Esophagus squamous epithelium (tissue), 5 donors: Measurements from ENCODE around the gene PTK6. TPM values are rescaled to one million over a fixed set of nuclear protein-coding genes. Genes with fewer than 3 reads are reported as not detected.
"Not testable (repeated sequence)": the region's sequence is repeated elsewhere in the genome, so short reads cannot be mapped to it uniquely, and the experiment has no call there.

Experiments
- DNase-seq: peaks from one replicate; lab custom pipeline; 2025; lab: John Stamatoyannopoulos, UW
- H3K27ac ChIP-seq, 4 donors: fragments of 200-600 bp; sonication (generic); one replicate each; pipeline ENCODE4 v1.5.1; 2016 to 2019; ENCODE audit warnings: mild to moderate bottlenecking in 1 of 4
- H3K27me3 ChIP-seq, 4 donors: fragments of 200-600 bp; sonication (generic); 1 replicate in 3 of 4; 2 replicates in 1 of 4; pipeline versions ENCODE4 v1.5.1 to v1.6.0; 2017 to 2021; ENCODE audit warnings: antibody characterized with exemption in 1 of 4
- H3K36me3 ChIP-seq, 3 donors: fragments of 200-600 bp; sonication (generic); one replicate each; pipeline ENCODE4 v1.5.1; 2016 to 2019
- H3K4me1 ChIP-seq, 3 donors: fragments of 200-600 bp; sonication (generic); one replicate each; pipeline ENCODE4 v1.5.1; 2017 to 2019
- H3K4me3 ChIP-seq, 4 donors: fragments of 200-600 bp; sonication (generic); 1 replicate in 3 of 4; 2 replicates in 1 of 4; pipeline ENCODE4 v1.5.1; 2016 to 2019; ENCODE audit warnings: mild to moderate bottlenecking in 2 of 4, moderate library complexity in 1 of 4
- H3K9me3 ChIP-seq, 3 donors: fragments of 200-600 bp; sonication (generic); one replicate each; pipeline ENCODE4 v1.5.1; 2016 to 2019
- CTCF ChIP-seq, 6 experiments: fragments of 450-650 bp in 4 of 6; fragments of 200-600 bp in 2 of 6; sonication (generic) in 2 of 6; IDR thresholded peaks; one replicate each; pipeline ENCODE4 v1.5.1; 2016 to 2019; ENCODE audit warnings: antibody characterized with exemption in 6 of 6, mild to moderate bottlenecking in 4 of 6, moderate library complexity in 4 of 6
- POLR2A ChIP-seq, 4 donors: fragments of 450-650 bp; IDR thresholded peaks; one replicate each; pipeline ENCODE4 v1.6.1; 2017; ENCODE audit warnings: antibody characterized with exemption in 4 of 4, mild to moderate bottlenecking in 4 of 4, moderate library complexity in 3 of 4
- WGBS, 2 donors: methylation state at CpG; one replicate each; pipeline ENCODE4 v1.1.5; 2018; 5-methylcytosine and 5-hydroxymethylcytosine counted together
- intact Hi-C: fragments of 100-400 bp; cut with DNase I; formaldehyde crosslinking; loops from one replicate; pipeline ENCODE4 v1.15.0; 2022
- total RNA-seq, 4 donors: library from RNA; depleted of rRNA; stranded (reverse); fragments of >200 nt; gene quantifications; one replicate each; pipeline ENCODE4 v1.1.0, GENCODE V29; 2016
- donor health status: DM: yes; HTN: yes; CAD: no.

Gene PTK6
- total RNA-seq, 4 donors from 2014 or later = 40.8 to 133 (median 49.7) TPM

GRCh38 chr20:63484651-63485403, 52.3 kb downstream of the PTK6 start:
- H3K27ac ChIP-seq = no peak overlapping the region
- intact Hi-C loops = no loop called here
- TF ChIP-seq CTCF (IDR thresholded peaks at IDR 0.05) = no peak
- no peak for TF ChIP-seq POLR2A (IDR thresholded peaks at IDR 0.05)
- peaks cover 0 to 5% (median 0%) of the 10 kb centered on the region in 3 donors for H3K4me1 ChIP-seq
- WGBS, 2 donors = 11 to 29% methylated on average over 2 to 3 of the region's 18 CpGs
- no peaks in the 10 kb centered on the region for H3K9me3 ChIP-seq
- H3K36me3 ChIP-seq = no peaks in the 10 kb centered on the region
- DNase-seq = no peak
- H3K27me3 ChIP-seq = peaks cover 0 to 100% (median 12%) of the 10 kb centered on the region in 4 donors
- no peak overlapping the region for H3K4me3 ChIP-seq

DNA sequence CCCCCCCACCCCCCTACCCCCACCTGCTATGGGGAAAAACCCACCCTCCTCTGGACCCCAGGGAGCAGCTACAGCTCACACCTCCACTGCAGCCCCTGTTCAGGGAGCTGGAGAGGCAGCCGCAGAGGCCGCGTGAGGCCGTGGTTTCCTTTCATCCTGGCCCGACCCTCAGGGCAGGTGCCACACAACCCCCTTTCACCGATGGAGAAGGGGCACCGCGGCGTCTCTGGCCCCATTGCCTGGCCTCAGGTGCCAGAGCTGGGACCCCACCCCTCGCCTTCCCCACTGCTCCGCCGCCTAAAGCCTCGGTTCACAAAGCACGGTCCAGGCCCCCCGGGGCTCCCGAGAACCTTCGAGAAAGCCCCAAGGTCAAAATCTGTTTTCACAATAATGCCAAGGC, 52.9 kb downstream of the PTK6 start:
- TF ChIP-seq POLR2A (IDR thresholded peaks at IDR 0.05) (no peak), CTCF (IDR thresholded peaks at IDR 0.05) (no peak)
- Histone ChIP-seq H3K9me3 (no peaks in the 10 kb centered on the region), H3K27ac (no peak overlapping the region), H3K4me3 (no peak overlapping the region), H3K27me3 (peaks cover 0 to 100% (median 12%) of the 10 kb centered on the region in 4 donors), H3K4me1 (peaks cover 0 to 5% (median 0%) of the 10 kb centered on the region in 3 donors), H3K36me3 (no peaks in the 10 kb centered on the region)
- WGBS, 2 donors = 43 to 57% methylated on average over 4 to 6 of the region's 17 CpGs
- intact Hi-C loops = no loop called here
- no peak for DNase-seq

DNA sequence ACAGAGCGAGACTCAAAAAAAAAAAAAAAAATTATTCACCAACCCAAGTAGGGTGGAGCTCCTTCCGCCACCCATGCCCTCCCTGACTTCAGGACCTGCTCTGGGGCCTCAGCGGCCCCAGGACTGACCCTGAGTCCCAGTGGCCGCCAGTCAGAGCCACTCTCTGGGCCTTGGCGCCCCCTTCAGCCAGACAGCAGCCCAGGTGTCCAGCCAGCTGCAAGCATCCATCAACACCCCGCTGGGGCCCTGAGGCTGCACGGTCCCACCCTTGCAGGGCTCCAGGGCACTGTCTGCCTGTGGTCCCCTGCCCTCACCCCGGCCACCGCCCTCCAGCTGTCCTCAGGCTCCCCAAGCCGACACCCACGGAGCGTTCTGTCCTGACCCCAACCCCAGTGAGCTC, 53.3 kb downstream of the PTK6 start:
- H3K9me3 ChIP-seq = no peaks in the 10 kb centered on the region
- intact Hi-C loops = no loop called here
- H3K27me3 ChIP-seq = peaks cover 0 to 100% (median 12%) of the 10 kb centered on the region in 4 donors
- H3K36me3 ChIP-seq = no peaks in the 10 kb centered on the region
- TF ChIP-seq POLR2A (IDR thresholded peaks at IDR 0.05) (no peak), CTCF (IDR thresholded peaks at IDR 0.05) (no peak)
- H3K4me1 ChIP-seq = peaks cover 0 to 5% (median 0%) of the 10 kb centered on the region in 3 donors
- H3K27ac ChIP-seq = no peak overlapping the region
- no peak overlapping the region for H3K4me3 ChIP-seq
- 71 to 80% methylated on average over 4 of the region's 12 CpGs for WGBS, 2 donors
- no peak for DNase-seq

GRCh38 chr20:63482021-63482587, 55.1 kb downstream of the PTK6 start:
- TF ChIP-seq CTCF (IDR thresholded peaks at IDR 0.05) (no peak), POLR2A (IDR thresholded peaks at IDR 0.05) (no peak)
- H3K27ac ChIP-seq = no peak overlapping the region
- DNase-seq = no peak
- no peaks in the 10 kb centered on the region for H3K4me1 ChIP-seq
- intact Hi-C loops = no loop called here
- WGBS, 2 donors = 14% methylated on average over 1 of the region's 11 CpGs; no CpG with 5 or more reads in 1 of the 2 donors
- no peak overlapping the region for H3K4me3 ChIP-seq
- peaks cover 0 to 100% (median under 1%) of the 10 kb centered on the region in 4 donors for H3K27me3 ChIP-seq
- H3K9me3 ChIP-seq = no peaks in the 10 kb centered on the region
- no peaks in the 10 kb centered on the region for H3K36me3 ChIP-seq

DNA sequence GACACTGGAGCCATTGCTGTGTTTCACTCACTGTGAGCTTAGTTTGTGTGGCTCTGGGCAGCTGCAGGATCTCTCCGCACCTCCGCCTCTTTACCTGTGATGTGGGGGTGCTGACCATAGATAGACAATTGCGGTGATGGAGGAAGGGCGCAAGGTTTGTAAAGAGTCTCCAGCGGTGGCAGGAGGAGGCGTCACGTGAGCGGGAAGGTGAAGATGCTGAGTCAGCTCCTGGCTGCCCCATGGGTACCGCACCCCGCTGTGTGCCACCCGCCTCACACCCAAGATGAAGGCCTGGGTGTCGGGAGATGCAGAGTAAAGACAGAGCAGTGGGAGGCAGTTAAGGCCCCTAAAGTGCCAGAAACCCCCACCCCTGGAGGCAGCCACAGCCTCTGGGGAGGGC, 55.7 kb downstream of the PTK6 start:
- Histone ChIP-seq H3K4me1 (no peaks in the 10 kb centered on the region), H3K9me3 (no peaks in the 10 kb centered on the region), H3K27ac (no peak overlapping the region), H3K4me3 (no peak overlapping the region), H3K36me3 (no peaks in the 10 kb centered on the region), H3K27me3 (peaks cover 0 to 100% (median 0%) of the 10 kb centered on the region in 4 donors)
- TF ChIP-seq CTCF (IDR thresholded peaks at IDR 0.05) (no peak), POLR2A (IDR thresholded peaks at IDR 0.05) (no peak)
- intact Hi-C loops = no loop called here
- DNase-seq = no peak
- 34 to 44% methylated on average over 7 to 11 of the region's 12 CpGs for WGBS, 2 donors

- H3K4me3 ChIP-seq, H3K36me3 ChIP-seq, H3K9me3 ChIP-seq, H3K27ac ChIP-seq, DNase-seq, intact Hi-C loops, H3K4me1 ChIP-seq: not testable (repeated sequence)
- WGBS, 2 donors = 43 to 68% methylated on average over 5 to 17 of the region's 32 CpGs
- H3K27me3 ChIP-seq = peaks cover 0 to 100% (median 4%) of the 10 kb centered on the region in 4 donors
These were observed 57.3 kb downstream of the PTK6 start for GRCh38 chr20:63479695-63480419.
